Mucosa of stomach (tissue), 1 donor: ENCODE results near the gene PSPN.
"Not testable (repeated sequence)": the region's sequence is repeated elsewhere in the genome, so short reads cannot be mapped to it uniquely, and the experiment has no call there.

Source experiments
- H3K27me3 ChIP-seq: one replicate; pipeline ENCODE4 v1.7.0; 2013; ENCODE audit warnings: mild to moderate bottlenecking, low read length; ENCODE audit not compliant: control insufficient read depth, insufficient read depth
- H3K36me3 ChIP-seq: one replicate; pipeline ENCODE4 v1.7.0; 2013; ENCODE audit warnings: low read length; ENCODE audit not compliant: control insufficient read depth, insufficient read depth
- H3K4me1 ChIP-seq: one replicate; pipeline ENCODE4 v1.7.0; 2013; ENCODE audit warnings: mild to moderate bottlenecking, low read length; ENCODE audit not compliant: control insufficient read depth, insufficient read depth
- H3K4me3 ChIP-seq: one replicate; pipeline ENCODE4 v1.7.0; 2013; ENCODE audit warnings: low read length
- H3K9ac ChIP-seq: one replicate; pipeline ENCODE4 v1.7.0; 2013; ENCODE audit warnings: mild to moderate bottlenecking, low read length, moderate library complexity
- H3K9me3 ChIP-seq: one replicate; pipeline ENCODE4 v1.7.0; 2013; ENCODE audit warnings: mild to moderate bottlenecking, low read length, moderate library complexity; ENCODE audit not compliant: control insufficient read depth
- donor health status: Pancreatic carcinoma.

The PSPN gene

DNA sequence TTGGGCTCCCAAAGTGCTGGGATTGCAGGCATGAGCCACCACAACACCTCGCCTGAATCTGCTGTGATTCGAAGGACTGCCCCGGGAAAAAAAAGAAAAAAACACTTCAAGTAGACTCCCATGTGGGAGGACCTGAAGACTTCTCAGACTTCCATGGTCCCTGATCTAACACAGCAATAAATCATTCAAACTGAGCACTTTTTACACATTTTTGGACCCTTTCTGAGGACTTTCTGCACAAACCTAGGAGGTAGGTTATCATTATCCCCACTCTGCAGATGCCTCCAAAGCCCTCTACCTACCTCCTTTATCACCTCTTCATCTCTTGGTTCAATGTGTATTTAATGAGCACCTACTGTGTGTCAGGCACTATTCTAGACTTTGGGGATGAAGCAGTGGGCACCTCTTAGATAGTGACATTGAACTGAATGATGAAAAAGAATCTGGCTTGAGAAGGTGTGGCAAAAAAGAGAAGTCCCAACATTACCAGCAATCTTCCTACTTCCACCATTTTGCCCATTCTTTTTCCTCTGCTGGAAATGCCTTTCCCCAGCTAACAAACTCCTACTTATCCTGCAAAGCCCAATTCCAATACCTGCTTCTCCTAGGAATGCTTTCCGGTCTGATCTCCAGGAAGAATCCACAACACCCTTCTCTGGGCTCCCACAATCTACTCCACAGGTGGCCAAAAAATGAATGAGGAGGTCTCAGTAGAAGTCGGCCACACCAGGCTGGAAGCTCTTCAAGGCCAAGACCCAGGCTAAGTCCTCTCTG lies 16.0 kb downstream of the PSPN start:
- Histone ChIP-seq H3K9me3 (no peaks in the 10 kb centered on the region), H3K27me3 (no peaks in the 10 kb centered on the region), H3K9ac (no peak overlapping the region), H3K36me3 (no peaks in the 10 kb centered on the region), H3K4me3 (no peak overlapping the region), H3K4me1 (peaks cover 8% of the 10 kb centered on the region)

DNA sequence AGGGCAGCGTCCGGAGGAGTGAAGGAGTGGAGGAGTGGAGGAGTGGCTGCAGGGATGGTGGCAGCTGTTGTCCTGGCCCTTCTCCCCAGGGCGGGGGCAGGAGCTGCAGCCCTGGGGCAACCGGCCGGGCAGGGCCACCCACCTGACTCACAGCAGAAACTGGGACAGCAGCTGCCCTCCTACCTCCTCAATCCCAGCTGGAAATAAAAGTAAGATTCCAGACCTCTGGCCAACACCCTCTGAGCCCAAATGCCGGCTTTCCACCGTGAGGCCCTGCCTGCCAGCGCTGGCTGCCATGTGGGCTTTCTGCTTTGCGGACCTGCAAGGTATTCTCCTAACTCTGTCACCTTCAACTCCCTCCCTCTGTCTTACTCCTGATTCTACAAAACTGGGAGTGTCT lies 17.7 kb downstream of the PSPN start:
- Histone ChIP-seq H3K9ac (no peak overlapping the region), H3K9me3 (no peaks in the 10 kb centered on the region), H3K36me3 (no peaks in the 10 kb centered on the region), H3K4me1 (peaks cover 8% of the 10 kb centered on the region), H3K27me3 (no peaks in the 10 kb centered on the region), H3K4me3 (no peak overlapping the region)

DNA sequence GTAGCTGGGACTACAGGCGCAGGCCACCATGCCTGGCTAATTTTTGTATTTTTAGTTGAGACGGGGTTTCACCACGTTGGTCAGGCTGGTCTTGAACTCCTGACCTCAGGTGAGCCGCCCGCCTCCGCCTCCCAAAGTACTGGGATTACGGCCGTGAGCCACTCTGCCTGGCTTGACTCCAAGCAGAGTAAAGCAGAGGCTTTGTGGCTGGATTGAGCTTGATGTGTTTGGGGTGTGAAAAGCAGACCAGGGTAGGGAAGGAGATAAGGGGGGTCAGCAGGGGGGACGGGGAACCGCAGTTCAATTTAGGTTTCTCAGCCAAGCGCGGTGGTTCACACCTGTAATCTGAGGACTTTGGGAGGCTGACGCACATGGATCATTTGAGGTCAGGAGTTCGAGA lies 18.6 kb downstream of the PSPN start:
- Histone ChIP-seq H3K4me1 (peaks cover 3% of the 10 kb centered on the region), H3K9me3 (no peaks in the 10 kb centered on the region), H3K36me3 (no peaks in the 10 kb centered on the region), H3K27me3 (no peaks in the 10 kb centered on the region), H3K4me3 (no peak overlapping the region), H3K9ac (no peak overlapping the region)

DNA sequence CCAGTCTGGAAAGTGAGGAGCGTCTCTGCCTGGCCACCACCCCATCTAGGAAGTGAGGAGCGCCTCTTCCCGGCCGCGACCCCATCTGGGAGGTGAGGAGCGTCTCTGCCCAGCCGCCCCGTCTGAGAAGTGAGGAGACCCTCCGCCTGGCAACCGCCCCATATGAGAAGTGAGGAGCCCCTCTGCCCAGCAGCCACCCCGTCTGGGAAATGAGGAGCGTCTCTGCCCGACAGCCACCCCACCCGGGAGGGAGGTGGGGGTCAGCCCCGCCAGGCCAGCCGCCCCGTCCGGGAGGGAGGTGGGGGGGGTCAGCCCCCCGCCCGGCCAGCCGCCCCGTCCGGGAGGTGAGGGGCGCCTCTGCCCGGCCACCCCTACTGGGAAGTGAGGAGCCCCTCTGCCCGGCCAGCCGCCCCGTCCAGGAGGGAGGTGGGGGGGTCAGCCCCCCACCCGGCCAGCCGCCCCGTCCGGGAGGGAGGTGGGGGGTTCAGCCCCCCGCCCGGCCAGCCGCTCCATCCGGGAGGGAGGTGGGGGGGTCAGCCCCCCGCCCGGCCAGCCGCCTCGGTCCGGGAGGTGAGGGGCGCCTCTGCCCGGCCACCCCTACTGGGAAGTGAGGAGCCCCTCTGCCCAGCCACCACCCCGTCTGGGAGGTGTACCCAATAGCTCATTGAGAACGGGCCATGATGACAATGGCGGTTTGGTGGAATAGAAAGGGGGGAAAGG lies 20.3 kb downstream of the PSPN start:
- not testable (repeated sequence) for H3K4me1 ChIP-seq, H3K4me3 ChIP-seq, H3K9me3 ChIP-seq, H3K36me3 ChIP-seq, H3K27me3 ChIP-seq, H3K9ac ChIP-seq

DNA sequence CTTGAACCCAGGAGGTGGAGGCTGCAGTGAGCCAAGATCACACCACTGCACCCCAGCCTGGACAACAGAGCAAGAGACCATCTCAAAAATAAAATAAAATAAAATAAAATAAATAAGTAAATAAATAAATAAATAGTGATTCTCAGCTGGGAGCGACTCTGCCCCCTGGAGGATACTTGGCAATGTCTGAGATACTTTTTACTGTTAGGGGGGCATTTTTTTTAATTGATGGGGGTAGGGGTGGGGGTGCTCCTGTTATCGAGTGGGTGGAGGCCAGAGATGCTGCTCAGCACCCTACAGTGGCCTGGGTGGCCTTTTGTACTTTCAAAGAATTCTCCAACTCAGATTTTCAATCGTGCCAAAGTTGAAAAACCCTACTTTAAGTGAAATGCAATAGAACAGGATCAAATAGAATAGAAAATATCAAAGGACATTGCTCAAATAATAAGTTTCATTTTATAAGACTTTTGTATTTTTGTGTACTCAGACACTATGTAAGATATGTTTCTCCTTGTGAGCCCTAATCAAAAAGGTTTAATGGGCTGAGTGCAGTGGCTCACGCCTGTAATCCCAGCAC lies 21.5 kb downstream of the PSPN start:
- H3K4me1 ChIP-seq = no peaks in the 10 kb centered on the region
- H3K4me3 ChIP-seq = no peak overlapping the region
- H3K27me3 ChIP-seq = no peaks in the 10 kb centered on the region
- no peaks in the 10 kb centered on the region for H3K36me3 ChIP-seq
- no peak overlapping the region for H3K9ac ChIP-seq
- H3K9me3 ChIP-seq = no peaks in the 10 kb centered on the region

DNA sequence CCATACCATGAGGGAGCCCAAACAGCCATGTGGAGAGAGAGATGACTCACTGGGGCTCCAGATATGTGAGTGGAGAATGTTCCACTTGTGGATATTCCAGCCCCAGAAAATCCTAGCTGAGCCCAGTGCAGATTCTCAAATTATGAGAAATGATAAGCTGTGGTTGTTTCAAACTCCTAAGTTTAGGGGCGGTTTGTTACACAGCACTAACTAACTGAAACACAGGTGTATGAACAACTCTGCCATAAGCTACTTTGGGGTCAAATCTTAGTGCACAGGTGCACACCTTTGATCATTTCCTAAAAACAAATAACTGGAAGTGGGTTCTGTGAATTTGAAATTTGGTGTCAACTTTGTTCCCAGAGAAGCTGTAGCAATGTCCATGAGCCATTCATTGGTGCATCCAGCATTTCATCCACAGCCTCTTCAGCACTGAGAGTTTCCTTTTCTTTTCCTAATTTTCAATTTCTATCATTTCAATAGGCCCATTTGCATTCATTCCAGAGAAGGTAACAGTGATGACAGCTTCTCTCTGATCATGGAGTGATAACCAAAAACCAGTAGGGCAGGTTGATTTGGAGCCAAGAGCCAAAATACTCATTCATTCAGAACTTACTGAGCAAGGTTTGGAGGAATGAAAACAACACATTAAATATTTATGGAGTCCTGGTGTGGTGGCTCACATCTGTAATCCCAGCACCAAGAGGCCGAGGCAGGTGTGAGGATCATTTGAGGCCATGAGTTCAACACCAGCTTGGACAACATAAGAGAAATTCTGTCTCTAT lies 23.2 kb downstream of the PSPN start:
- Histone ChIP-seq H3K4me1 (no peaks in the 10 kb centered on the region), H3K27me3 (no peaks in the 10 kb centered on the region), H3K4me3 (no peak overlapping the region), H3K36me3 (no peaks in the 10 kb centered on the region), H3K9me3 (no peaks in the 10 kb centered on the region), H3K9ac (no peak overlapping the region)

DNA sequence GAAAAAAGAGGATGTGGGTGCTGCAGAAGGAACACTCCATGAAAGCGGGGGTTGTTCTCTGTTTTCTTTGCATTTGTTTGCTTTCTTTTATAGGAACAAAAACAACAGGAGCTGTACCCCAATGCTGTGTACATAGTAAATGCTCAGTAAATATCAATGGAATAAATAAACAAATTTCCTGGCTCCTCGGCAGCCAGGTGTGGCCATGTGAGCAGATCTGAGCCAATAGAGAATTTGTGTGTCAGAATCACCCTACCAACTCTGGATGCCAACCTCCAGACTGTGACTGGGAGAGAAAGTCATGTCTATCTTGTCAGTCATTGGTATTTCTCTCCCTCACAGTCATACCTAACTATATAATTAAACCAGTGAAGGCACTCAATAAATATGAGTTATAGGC lies 25.0 kb downstream of the PSPN start:
- H3K36me3 ChIP-seq = no peaks in the 10 kb centered on the region
- no peak overlapping the region for H3K9ac ChIP-seq
- no peaks in the 10 kb centered on the region for H3K4me1 ChIP-seq
- H3K27me3 ChIP-seq = no peaks in the 10 kb centered on the region
- no peak overlapping the region for H3K4me3 ChIP-seq
- no peaks in the 10 kb centered on the region for H3K9me3 ChIP-seq

DNA sequence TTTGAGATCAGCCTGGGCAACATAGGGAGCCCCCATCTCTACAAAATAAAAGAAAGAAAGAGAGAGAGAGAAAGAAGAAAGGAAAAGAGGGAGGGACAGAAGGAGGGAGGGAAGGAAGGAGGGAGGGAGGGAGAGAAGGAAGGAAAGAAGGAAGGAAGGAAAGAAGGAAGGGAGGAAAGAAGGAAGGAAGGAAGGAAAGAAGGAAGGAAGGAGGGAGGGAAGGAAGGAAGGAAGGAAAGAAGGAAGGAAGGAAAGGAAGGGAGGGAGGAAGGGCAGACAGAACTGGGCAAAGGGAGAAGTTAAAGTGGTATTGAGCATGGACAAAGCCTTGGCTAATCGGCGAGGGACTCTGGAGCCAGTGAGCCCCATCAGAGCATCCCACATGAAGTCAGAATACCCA lies 26.5 kb downstream of the PSPN start:
- H3K36me3 ChIP-seq, H3K27me3 ChIP-seq, H3K9me3 ChIP-seq, H3K4me1 ChIP-seq, H3K9ac ChIP-seq, H3K4me3 ChIP-seq: not testable (repeated sequence)

DNA sequence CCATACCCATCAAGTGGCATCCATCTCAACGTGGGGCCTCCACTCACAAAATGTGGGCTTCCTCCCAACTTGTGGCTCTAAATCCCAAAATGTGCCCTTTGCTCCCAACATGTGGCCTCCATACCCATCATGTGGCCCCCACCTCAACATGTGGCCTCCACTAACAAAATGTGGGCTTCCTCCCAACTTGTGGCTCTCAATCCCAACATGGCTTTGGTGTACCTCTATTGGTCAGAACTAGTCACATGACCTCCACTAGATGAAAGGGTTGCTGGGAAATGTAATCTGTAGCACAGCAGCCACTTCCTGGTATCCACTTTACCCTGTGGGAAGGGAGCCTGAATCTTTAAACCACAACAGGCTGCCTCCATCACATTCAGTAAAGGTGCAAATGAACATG lies 32.3 kb downstream of the PSPN start:
- Histone ChIP-seq H3K9me3 (no peaks in the 10 kb centered on the region), H3K9ac (no peak overlapping the region), H3K4me3 (no peak overlapping the region), H3K4me1 (no peaks in the 10 kb centered on the region), H3K36me3 (no peaks in the 10 kb centered on the region), H3K27me3 (no peaks in the 10 kb centered on the region)

DNA sequence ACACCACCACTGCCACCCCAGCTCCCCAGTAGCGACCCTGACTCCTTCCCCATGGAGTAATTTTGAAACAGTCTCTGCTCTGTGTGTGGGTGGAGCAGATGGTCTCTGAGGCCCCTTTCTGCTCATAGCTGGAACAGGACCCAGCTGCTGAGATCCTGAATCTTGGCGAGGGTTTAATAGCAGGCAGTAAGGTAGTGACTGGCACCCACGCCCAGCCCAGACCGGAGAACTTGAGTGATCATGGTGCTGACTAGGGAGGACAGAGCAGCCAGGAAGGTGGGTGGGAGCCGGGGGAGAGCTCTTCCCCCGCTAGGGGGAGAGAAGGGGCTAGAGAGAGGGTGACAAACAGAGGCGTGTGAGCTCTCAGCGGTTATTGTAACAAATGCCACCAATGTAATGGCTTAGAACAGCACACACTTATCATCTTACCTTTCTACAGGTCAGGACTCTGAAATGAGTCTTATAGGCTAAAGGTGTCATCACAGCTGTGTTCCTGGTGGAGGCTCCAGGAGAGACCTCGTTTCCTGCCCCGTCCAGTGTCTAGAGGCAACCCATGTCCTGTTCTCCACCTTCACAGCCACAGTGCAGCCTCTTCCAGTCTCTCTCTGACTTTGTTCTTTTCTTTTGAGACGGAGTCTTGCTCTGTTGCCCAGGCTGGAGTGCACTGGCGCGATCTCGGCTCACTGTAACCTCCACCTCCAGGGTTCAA lies 35.1 kb downstream of the PSPN start:
- no peaks in the 10 kb centered on the region for H3K4me1 ChIP-seq
- no peaks in the 10 kb centered on the region for H3K27me3 ChIP-seq
- no peak overlapping the region for H3K4me3 ChIP-seq
- H3K9me3 ChIP-seq = no peaks in the 10 kb centered on the region
- H3K36me3 ChIP-seq = no peaks in the 10 kb centered on the region
- H3K9ac ChIP-seq = no peak overlapping the region

DNA sequence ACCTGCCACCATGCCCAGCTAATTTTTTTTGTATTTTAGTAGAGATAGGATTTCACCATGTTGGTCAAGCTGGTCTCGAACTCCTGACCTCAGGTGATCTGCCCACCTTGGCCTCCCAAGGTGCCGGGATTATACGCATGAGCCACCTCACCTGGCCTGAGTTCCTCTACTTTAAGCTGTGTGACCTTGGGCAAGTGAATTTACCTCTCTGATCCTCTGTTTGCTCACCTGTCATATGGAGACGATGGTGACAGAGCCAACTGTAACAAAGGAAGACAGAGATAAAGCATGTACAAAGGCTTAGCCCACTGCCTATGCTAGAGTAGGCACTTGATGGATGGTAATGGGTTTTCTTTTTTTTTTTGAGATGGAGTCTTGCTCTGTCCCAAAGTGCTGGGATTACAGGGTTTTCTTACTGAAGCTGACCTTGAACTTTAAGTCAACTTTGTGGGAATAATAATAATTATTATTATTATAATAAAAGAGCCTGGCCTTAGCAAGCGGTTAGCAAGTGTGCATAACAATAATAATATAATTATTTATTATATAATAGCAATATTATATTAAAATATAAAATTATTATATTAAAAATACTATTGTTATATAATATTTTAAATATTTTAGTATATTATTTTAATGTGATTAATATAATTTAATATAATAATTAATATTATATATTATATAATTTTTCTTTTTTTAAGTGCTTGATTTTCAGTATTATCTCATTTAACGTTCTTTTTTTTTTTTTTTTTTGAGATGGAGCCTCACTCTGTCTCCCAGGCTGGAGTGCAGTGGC lies 41.0 kb downstream of the PSPN start:
- no peak overlapping the region for H3K9ac ChIP-seq
- no peak overlapping the region for H3K4me3 ChIP-seq
- no peaks in the 10 kb centered on the region for H3K36me3 ChIP-seq
- H3K4me1 ChIP-seq = no peaks in the 10 kb centered on the region
- H3K27me3 ChIP-seq = no peaks in the 10 kb centered on the region
- no peaks in the 10 kb centered on the region for H3K9me3 ChIP-seq
